Bone marrow (tissue), 2 donors: ENCODE results near the gene OR10G4.
"Not testable (repeated sequence)": the region's sequence is repeated elsewhere in the genome, so short reads cannot be mapped to it uniquely, and the experiment has no call there.

Experiments used
- DNase-seq, 2 donors: peaks; one replicate each; lab custom pipeline; 2025; lab: John Stamatoyannopoulos, UW

OR10G4 gene

GRCh38 chr11:124012697-124013096, at the start of gene OR10G4:
Gene OR10G4, plus strand, starts transcription at chr11:124012997. Its CDS starts 2,578 bp downstream, at chr11:124015575.
- no peak for DNase-seq

DNA sequence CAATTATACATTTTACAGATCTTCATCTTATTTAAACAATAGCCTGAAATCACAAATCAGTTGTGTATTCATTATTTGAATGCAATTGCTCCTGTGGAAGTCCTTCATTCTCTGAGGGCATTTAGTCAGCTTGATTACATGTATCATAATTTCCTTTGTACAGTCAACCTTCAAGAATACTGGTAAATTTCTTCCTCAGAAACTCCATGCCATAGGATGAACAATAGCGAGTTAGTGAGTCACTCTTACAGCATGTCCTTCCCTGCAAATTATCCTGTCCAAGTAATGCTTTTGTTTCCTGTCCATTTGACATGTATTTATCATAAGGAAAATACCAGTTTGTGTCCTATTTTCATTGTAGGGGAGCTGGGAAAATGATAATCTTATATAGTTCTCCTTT, 39.0 kb upstream of the OR10G4 start:
- DNase-seq: no peak

DNA sequence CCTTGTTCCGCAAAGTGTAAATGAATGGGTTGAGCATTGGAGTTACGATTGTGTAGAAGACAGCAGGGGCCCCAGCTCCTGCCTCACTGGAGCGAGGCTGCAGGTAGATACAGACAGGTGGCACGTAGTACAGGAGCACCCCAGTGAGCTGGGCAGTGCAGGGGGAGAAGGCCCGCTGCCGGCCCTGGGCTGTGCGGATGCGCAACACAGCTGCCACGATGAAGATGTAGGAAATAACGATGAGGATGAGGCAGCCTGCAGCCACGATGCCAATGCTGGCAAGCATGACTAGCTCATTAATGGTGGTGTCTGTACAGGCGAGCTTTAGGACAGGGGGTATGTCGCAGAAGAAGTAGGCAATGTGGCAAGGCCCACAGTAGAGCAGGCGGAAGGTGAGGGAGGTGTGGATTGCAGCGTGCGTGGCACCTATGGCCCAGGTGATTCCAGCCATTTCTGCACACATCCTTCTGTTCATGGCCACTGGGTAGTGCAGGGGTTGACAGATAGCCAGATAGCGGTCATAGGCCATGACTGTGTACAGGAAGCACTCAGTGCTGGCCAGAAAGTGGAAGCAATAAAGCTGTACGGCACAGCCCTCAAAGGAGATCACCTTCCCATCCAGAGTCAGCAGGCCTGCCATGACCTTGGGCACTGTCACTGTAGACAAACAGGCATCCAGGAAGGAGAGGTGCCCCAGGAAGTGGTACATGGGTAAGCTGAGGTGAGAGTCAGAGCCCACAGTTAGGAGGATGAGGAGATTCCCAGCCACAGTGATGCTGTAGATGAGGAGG, 35.8 kb upstream of the OR10G4 start:
- no peak for DNase-seq

GRCh38 chr11:123977731-123978347, 35.0 kb upstream of the OR10G4 start, which contains the start of gene OR10S1:
Gene OR10S1, minus strand, starts transcription at chr11:123977781. Its CDS starts 117 bp downstream, at chr11:123977664.
- DNase-seq: no peak

GRCh38 chr11:123979311-123979710, 33.5 kb upstream of the OR10G4 start:
- DNase-seq: no peak

GRCh38 chr11:123995119-123995518, 17.7 kb upstream of the OR10G4 start, which contains the start of gene OR10G6:
Gene OR10G6, minus strand, starts transcription at chr11:123995161. Its CDS starts 0 bp downstream, at chr11:123995161.
- no peak for DNase-seq

DNA sequence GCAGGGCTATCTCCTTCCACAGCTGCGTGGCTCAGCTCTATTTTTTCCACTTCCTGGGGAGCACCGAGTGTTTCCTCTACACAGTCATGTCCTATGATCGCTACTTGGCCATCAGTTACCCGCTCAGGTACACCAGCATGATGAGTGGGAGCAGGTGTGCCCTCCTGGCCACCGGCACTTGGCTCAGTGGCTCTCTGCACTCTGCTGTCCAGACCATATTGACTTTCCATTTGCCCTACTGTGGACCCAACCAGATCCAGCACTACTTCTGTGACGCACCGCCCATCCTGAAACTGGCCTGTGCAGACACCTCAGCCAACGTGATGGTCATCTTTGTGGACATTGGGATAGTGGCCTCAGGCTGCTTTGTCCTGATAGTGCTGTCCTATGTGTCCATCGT, 3.0 kb downstream of the OR10G4 start:
- DNase-seq: not testable (repeated sequence)

DNA sequence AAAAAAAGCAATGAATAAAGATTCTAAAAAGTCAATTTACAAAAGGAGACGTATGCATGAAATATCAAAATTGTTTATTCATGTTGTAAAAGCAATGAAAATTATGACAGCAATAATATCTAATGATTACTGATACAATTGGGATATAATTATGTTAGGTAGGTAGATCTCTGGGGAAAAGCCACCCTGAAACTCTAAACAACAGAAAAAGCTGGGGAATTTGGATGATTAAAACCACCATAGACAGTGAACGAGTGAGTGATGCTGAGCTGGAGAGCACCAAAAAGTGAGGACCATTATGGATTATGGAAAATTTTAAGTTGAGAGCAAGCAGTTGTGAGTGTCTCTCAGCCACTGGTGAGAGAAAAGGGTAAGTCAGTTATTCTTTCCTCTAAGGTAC, 13.7 kb downstream of the OR10G4 start, which contains the start of gene OR10G8:
OR10G8 (plus strand) TSS at position 301 of the 400 bp plus-strand sequence. CDS start 2,825 bp downstream, outside the sequence.
- DNase-seq: no peak

- DNase-seq: no peak
Observed at GRCh38 chr11:124036666-124037065, 23.9 kb downstream of the OR10G4 start.

- DNase-seq: no peak
Observed at GRCh38 chr11:124039557-124039956, 26.8 kb downstream of the OR10G4 start.

DNA sequence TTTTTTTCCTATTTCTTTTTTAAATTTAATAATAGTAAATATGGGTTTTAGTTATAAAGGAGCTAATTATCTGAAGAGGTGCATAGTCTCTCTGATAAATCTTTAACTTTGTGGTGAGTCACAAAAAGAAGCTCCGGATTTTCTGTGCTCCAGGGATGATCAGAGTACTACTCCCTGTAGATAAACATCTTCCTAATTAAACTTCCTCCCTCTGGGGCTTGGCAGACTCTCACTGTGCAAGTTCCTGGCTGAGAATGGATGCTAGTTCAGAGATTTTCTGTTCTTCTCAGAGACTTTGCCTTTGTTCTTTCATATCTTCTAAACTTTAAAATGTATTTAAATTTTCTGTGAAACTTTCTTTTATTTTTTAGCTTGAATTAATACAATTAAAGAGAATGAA, 28.5 kb downstream of the OR10G4 start, which contains the start of gene OR10G7:
OR10G7 (minus strand) TSS at position 72 of the 400 bp plus-strand sequence. CDS start 2,324 bp downstream, outside the sequence.
- DNase-seq: no peak

GRCh38 chr11:124043420-124043819, 30.6 kb downstream of the OR10G4 start:
- DNase-seq: no peak

- DNase-seq: no peak
Observed at GRCh38 chr11:124050748-124051147, 38.0 kb downstream of the OR10G4 start.

DNA sequence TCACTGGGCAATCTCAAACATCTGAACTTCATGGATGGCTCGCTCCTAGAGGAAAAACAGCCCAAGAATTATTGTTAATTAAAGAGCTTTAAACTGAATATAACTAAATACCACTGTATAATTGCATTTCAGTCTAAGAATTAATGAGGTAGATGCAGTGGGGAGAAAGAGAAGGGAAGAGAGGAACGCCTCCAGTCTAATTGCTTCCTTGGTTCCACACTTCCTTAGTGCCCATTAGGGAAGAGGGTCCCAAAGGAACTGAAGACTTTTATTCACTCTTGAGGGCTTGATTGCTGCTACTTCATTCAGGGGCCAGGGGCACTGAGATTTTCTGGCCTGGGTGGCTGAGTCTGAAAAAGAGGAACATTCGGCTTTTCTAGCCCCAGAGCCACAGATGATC, 40.2 kb downstream of the OR10G4 start:
- DNase-seq: no peak
